Duodenal mucosa (tissue), 2 donors: ENCODE measurements around the gene PAPOLG.

Source experiments
- H3K27ac ChIP-seq: one replicate; pipeline ENCODE4 v1.7.0; 2013; ENCODE audit warnings: low read depth, low read length
- H3K27me3 ChIP-seq, 2 donors: one replicate each; pipeline ENCODE4 v1.7.0; 2013; ENCODE audit warnings: low read length in 2 of 2, control low read depth in 1 of 2; ENCODE audit not compliant: insufficient read depth in 2 of 2, control insufficient read depth in 1 of 2
- H3K36me3 ChIP-seq, 2 donors: one replicate each; pipeline ENCODE4 v1.7.0; 2013; ENCODE audit warnings: low read length in 2 of 2, control low read depth in 1 of 2; ENCODE audit not compliant: insufficient read depth in 2 of 2, control insufficient read depth in 1 of 2
- H3K4me1 ChIP-seq, 2 donors: one replicate each; pipeline ENCODE4 v1.7.0; 2013; ENCODE audit warnings: low read length in 2 of 2, control low read depth in 1 of 2; ENCODE audit not compliant: insufficient read depth in 2 of 2, control insufficient read depth in 1 of 2
- H3K4me3 ChIP-seq, 2 donors: one replicate each; pipeline ENCODE4 v1.7.0; 2013; ENCODE audit warnings: low read length in 2 of 2, low read depth in 1 of 2
- H3K9ac ChIP-seq, 2 donors: one replicate each; pipeline ENCODE4 v1.7.0; 2013; ENCODE audit warnings: low read length in 2 of 2, low read depth in 1 of 2
- H3K9me3 ChIP-seq, 2 donors: one replicate each; pipeline ENCODE4 v1.7.0; 2013; ENCODE audit warnings: low read length in 2 of 2, control low read depth in 1 of 2; ENCODE audit not compliant: control insufficient read depth in 1 of 2

Gene PAPOLG

DNA sequence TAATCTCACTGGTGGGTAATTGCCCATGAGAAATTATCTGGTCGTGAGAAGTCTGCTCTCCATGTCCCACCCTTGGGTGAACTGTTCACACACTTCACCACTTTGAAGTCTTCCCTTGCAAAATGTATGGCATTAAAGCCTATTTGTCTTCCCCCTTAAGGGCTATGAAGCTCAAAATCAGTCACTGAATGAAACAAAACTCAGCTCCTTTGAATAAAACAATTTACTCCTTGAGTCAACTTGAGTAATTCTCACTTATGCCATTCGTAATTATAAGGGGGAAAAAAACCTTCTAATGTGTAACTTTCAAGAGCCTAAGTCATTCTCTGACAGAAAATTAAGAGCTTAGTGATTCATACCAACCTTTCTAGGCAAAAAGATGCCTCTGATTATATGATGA, 76.6 kb downstream of the PAPOLG start:
- Histone ChIP-seq H3K9ac (no peak overlapping the region), H3K27me3 (peaks cover 0 to 12% of the 10 kb centered on the region in 2 donors), H3K4me1 (no peaks in the 10 kb centered on the region), H3K4me3 (no peak overlapping the region), H3K27ac (no peak overlapping the region), H3K9me3 (no peaks in the 10 kb centered on the region), H3K36me3 (no peaks in the 10 kb centered on the region)

DNA sequence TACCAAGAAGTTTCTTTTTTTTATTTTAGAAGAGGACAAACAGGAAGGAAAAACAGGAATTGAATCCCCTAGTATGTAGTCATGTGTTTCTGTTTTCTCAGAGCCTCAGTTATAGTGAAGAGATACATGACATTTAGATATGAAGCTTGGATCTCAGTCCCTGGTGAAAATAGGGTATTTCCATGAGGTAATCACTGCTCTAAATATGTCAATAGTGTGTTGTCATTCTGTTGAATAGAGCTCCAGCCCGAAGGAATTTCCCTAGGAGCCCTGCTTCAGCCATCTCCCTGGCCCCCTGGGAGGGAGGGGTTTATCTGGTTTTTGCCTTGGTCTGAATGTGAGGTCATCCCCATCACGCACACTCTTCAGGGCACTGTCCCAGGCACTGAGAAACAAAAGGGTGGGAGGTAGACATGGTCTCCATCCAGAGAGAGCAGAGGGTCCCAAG, 78.2 kb downstream of the PAPOLG start:
- no peak overlapping the region for H3K9ac ChIP-seq
- H3K36me3 ChIP-seq, result no peaks in the 10 kb centered on the region
- H3K27me3 ChIP-seq, result peaks cover 0 to 12% of the 10 kb centered on the region in 2 donors
- no peaks in the 10 kb centered on the region for H3K9me3 ChIP-seq
- no peaks in the 10 kb centered on the region for H3K4me1 ChIP-seq
- no peak overlapping the region for H3K4me3 ChIP-seq
- H3K27ac ChIP-seq, result no peak overlapping the region

GRCh38 chr2:60836491-60836890, 80.4 kb downstream of the PAPOLG start:
- no peak overlapping the region for H3K27ac ChIP-seq
- H3K9me3 ChIP-seq, result no peaks in the 10 kb centered on the region
- H3K9ac ChIP-seq, result no peak overlapping the region
- no peaks in the 10 kb centered on the region for H3K36me3 ChIP-seq
- no peak overlapping the region for H3K4me3 ChIP-seq
- H3K4me1 ChIP-seq, result no peaks in the 10 kb centered on the region
- H3K27me3 ChIP-seq, result peaks cover 0 to 12% of the 10 kb centered on the region in 2 donors

GRCh38 chr2:60837123-60837522, 81.1 kb downstream of the PAPOLG start:
- Histone ChIP-seq H3K9me3 (no peaks in the 10 kb centered on the region), H3K4me1 (no peaks in the 10 kb centered on the region), H3K4me3 (no peak overlapping the region), H3K36me3 (no peaks in the 10 kb centered on the region), H3K9ac (no peak overlapping the region), H3K27me3 (peaks cover 0 to 12% of the 10 kb centered on the region in 2 donors), H3K27ac (no peak overlapping the region)

DNA sequence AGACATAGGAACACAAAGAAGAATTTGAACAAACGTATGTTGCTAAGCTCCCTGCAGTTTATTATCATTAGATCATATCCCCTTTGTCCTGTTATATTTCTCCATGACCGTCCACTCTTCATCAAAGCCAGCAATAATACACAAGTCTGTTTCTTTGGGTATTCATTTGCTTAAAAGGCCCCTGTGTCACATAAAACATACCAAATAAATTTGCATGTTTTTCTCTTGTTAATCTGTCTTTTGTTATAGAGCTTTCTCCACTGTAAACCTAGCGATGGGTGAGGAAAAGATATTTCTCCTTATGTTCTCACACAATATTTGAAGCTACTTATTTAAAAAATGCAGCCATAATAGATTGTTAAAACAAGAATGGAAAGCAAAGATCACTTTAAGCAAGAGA, 82.4 kb downstream of the PAPOLG start:
- H3K27ac ChIP-seq, result no peak overlapping the region
- H3K9me3 ChIP-seq, result no peaks in the 10 kb centered on the region
- H3K27me3 ChIP-seq, result peaks cover 0 to 12% of the 10 kb centered on the region in 2 donors
- H3K4me3 ChIP-seq, result no peak overlapping the region
- no peak overlapping the region for H3K9ac ChIP-seq
- H3K36me3 ChIP-seq, result no peaks in the 10 kb centered on the region
- H3K4me1 ChIP-seq, result no peaks in the 10 kb centered on the region

DNA sequence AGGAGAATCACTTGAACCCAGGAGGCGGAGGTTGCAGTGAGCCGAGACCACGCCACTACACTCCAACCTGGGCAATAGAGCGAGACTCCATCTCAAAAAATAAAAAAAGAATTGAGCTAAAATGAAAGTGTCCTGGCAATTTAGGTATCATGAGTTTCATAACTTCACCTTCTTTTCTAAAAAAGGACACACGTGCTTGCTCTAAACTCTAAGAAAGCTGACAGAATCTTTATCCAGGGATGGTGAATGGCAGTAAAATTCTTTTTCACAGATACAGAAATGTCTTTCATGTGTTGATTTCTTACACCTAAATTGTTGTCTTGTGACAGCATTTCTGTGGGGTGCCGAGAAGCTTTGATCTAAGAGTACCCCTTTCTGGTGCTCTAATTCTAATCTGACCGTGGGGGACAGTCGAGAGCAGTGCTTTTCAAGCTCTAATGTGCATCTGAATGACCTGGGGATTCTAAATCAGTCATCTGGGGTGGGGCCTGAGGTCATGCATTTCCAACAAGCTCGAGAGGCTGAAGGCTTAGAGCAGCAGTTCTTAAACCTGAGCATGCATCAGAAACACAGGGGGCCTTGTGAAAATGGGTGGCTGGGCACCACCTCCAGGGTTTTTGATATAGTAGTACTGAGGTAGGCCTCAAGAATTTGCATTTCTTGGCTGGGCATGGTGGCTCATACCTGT, 83.2 kb downstream of the PAPOLG start:
- Histone ChIP-seq H3K27me3 (peaks cover 0 to 11% of the 10 kb centered on the region in 2 donors), H3K27ac (no peak overlapping the region), H3K4me3 (no peak overlapping the region), H3K4me1 (no peaks in the 10 kb centered on the region), H3K9me3 (no peaks in the 10 kb centered on the region), H3K36me3 (no peaks in the 10 kb centered on the region), H3K9ac (no peak overlapping the region)

DNA sequence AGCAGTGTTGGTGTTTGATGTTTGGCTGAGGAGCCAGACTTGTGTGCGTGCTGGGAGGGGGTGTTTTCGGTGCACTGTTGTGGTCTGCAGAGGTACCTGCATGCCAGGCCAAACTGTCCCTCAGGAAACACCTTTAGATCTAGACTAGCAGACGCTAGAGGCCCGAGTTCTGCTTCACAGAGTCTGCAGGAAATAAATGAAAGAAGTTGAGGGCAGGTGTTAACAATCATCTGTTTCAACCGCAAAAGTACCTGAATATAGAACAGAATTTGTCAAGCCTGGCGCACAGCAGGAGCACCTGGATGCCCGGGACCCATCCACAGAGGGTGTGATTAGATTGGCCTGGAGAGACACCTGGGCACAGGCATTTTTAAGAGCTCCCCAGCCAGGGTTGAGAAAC, 84.8 kb downstream of the PAPOLG start:
- peaks cover 0 to 1% of the 10 kb centered on the region in 2 donors for H3K27me3 ChIP-seq
- H3K4me1 ChIP-seq, result no peaks in the 10 kb centered on the region
- no peak overlapping the region for H3K9ac ChIP-seq
- no peaks in the 10 kb centered on the region for H3K36me3 ChIP-seq
- H3K27ac ChIP-seq, result no peak overlapping the region
- no peaks in the 10 kb centered on the region for H3K9me3 ChIP-seq
- no peak overlapping the region for H3K4me3 ChIP-seq

- no peaks in the 10 kb centered on the region for H3K27me3 ChIP-seq
- H3K27ac ChIP-seq, result no peak overlapping the region
These were observed 86.9 kb downstream of the PAPOLG start for GRCh38 chr2:60843006-60843405.

GRCh38 chr2:60844105-60844504, 88.0 kb downstream of the PAPOLG start:
- no peaks in the 10 kb centered on the region for H3K9me3 ChIP-seq
- H3K36me3 ChIP-seq, result no peaks in the 10 kb centered on the region
- H3K9ac ChIP-seq, result no peak overlapping the region
- no peaks in the 10 kb centered on the region for H3K27me3 ChIP-seq
- no peak overlapping the region for H3K27ac ChIP-seq
- no peak overlapping the region for H3K4me3 ChIP-seq
- H3K4me1 ChIP-seq, result no peaks in the 10 kb centered on the region

More at GRCh38 chr2:60843006-60843405, 86.9 kb downstream of the PAPOLG start:
- Histone ChIP-seq H3K4me3 (no peak overlapping the region), H3K9me3 (no peaks in the 10 kb centered on the region), H3K36me3 (no peaks in the 10 kb centered on the region), H3K4me1 (no peaks in the 10 kb centered on the region), H3K9ac (no peak overlapping the region)

DNA sequence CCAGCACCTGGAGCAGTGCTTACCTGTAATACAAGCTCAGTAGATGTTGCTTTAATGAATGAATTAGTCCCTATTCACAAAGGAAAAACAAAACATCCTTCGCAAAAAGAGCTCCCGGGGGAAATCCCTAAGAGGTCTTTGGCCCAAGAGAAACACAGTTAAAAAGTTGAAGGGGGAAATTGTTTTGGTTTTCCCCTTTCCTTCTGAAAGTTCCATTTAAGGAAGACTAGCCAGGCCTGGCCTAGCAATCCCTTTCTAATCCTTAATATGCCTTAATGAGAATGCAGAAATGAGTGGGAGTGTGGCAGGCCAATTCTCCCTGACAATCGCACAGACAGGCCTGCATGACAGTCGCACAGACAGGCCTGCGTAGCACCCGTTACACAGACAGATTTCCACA, 91.8 kb downstream of the PAPOLG start:
- H3K4me3 ChIP-seq, result no peak overlapping the region
- no peaks in the 10 kb centered on the region for H3K36me3 ChIP-seq
- no peaks in the 10 kb centered on the region for H3K27me3 ChIP-seq
- no peak overlapping the region for H3K9ac ChIP-seq
- peaks cover 0 to 3% of the 10 kb centered on the region in 2 donors for H3K4me1 ChIP-seq
- H3K9me3 ChIP-seq, result no peaks in the 10 kb centered on the region
- no peak overlapping the region for H3K27ac ChIP-seq
